A673 (cell line): ENCODE measurements around the gene APOOL. TPM values are rescaled to one million over a fixed set of nuclear protein-coding genes. Genes with fewer than 3 reads are reported as not detected.

Experiments
- BruUV-seq: library from RNA; stranded (reverse); fragments of 400-500 nt; replicated peaks from 2 replicates; lab custom pipeline; 2021; lab: Mats Ljungman, UMichigan
- CTCF ChIA-PET: fragments of 300-600 bp; sonication (Branson Sonifier 250); formaldehyde crosslinking; loops from one replicate; lab custom pipeline; 2022; ENCODE audit warnings: antibody characterized with exemption; lab: Charles Lee
- POLR2A ChIA-PET: fragments of 300-600 bp; sonication (Branson Sonifier 250); formaldehyde crosslinking; loops from one replicate; lab custom pipeline; 2022; ENCODE audit warnings: antibody characterized with exemption; ENCODE audit not compliant: low non-redundant PET; lab: Charles Lee
- DNase-seq: peaks from one replicate; pipeline ENCODE4 v3.0.0-alpha.2; 2015; ENCODE audit warnings: low spot score
- H3K27ac ChIP-seq: fragments of 200-600 bp; sonication (generic); 2 replicates; pipeline ENCODE4 v1.5.1; 2016; ENCODE audit warnings: mixed run types, low read depth, mild to moderate bottlenecking, mixed read lengths, antibody characterized with exemption, low read length; ENCODE audit not compliant: poor library complexity, severe bottlenecking
- H3K27me3 ChIP-seq: fragments of 200-600 bp; sonication (generic); replicated peaks from 2 replicates; pipeline ENCODE4 v1.6.1; 2017; ENCODE audit warnings: mixed run types, low read depth, mild to moderate bottlenecking, mixed read lengths, antibody characterized with exemption, low read length; ENCODE audit not compliant: insufficient read depth, poor library complexity
- H3K36me3 ChIP-seq: fragments of 200-600 bp; sonication (generic); 2 replicates; pipeline ENCODE4 v1.6.1; 2016; ENCODE audit warnings: mixed run types, mild to moderate bottlenecking, mixed read lengths, antibody characterized with exemption, low read length; ENCODE audit not compliant: insufficient read depth, poor library complexity, severe bottlenecking
- H3K4me1 ChIP-seq: fragments of 200-600 bp; sonication (generic); 2 replicates; pipeline ENCODE4 v1.6.1; 2017; ENCODE audit warnings: mixed run types, mild to moderate bottlenecking, mixed read lengths, antibody characterized with exemption, low read length; ENCODE audit not compliant: insufficient read depth, poor library complexity, severe bottlenecking
- H3K4me3 ChIP-seq: fragments of 200-600 bp; sonication (generic); 2 replicates; pipeline ENCODE4 v1.5.1; 2016; ENCODE audit warnings: low read depth, mixed run types, mild to moderate bottlenecking, mixed read lengths, low read length; ENCODE audit not compliant: poor library complexity, severe bottlenecking
- H3K9me3 ChIP-seq: fragments of 200-600 bp; sonication (generic); 2 replicates; pipeline ENCODE4 v1.6.1; 2016; ENCODE audit warnings: mixed run types, low read depth, mild to moderate bottlenecking, mixed read lengths, antibody characterized with exemption, low read length; ENCODE audit not compliant: poor library complexity, severe bottlenecking
- EZH2 ChIP-seq: fragments of 200-600 bp; sonication (generic); IDR thresholded peaks from 2 replicates; pipeline ENCODE4 v1.6.1; 2017; ENCODE audit warnings: borderline replicate concordance, low read depth, mild to moderate bottlenecking, mixed read lengths, antibody characterized with exemption, low read length; ENCODE audit not compliant: poor library complexity, severe bottlenecking
- intact Hi-C: fragments of 100-400 bp; cut with micrococcal nuclease; formaldehyde crosslinking; loops from one replicate; pipeline ENCODE4 v1.10.0; 2022; ENCODE audit not compliant: unreplicated experiment
- total RNA-seq: library from RNA; stranded (reverse); gene quantifications from 2 replicates; pipeline ENCODE4 v1.2.3, GENCODE V29; 2021
- TF ChIP-seq, protein P1 (sequence below): fragments of 300-800, 200-600 bp; sonication (generic); conservative IDR thresholded peaks from 2 replicates; pipeline ENCODE4 v1.5.1; 2017; ENCODE audit warnings: low read depth, mild to moderate bottlenecking, antibody characterized with exemption, low read length, moderate library complexity, mixed read lengths

APOOL gene
- total RNA-seq, 1 experiment from 2014 or later = 22.6 TPM

- H3K36me3 ChIP-seq = no peaks in the 10 kb centered on the region
- no peaks in the 10 kb centered on the region for H3K9me3 ChIP-seq
- TF ChIP-seq EZH2 = no peak
- TF ChIP-seq, protein P1, sequence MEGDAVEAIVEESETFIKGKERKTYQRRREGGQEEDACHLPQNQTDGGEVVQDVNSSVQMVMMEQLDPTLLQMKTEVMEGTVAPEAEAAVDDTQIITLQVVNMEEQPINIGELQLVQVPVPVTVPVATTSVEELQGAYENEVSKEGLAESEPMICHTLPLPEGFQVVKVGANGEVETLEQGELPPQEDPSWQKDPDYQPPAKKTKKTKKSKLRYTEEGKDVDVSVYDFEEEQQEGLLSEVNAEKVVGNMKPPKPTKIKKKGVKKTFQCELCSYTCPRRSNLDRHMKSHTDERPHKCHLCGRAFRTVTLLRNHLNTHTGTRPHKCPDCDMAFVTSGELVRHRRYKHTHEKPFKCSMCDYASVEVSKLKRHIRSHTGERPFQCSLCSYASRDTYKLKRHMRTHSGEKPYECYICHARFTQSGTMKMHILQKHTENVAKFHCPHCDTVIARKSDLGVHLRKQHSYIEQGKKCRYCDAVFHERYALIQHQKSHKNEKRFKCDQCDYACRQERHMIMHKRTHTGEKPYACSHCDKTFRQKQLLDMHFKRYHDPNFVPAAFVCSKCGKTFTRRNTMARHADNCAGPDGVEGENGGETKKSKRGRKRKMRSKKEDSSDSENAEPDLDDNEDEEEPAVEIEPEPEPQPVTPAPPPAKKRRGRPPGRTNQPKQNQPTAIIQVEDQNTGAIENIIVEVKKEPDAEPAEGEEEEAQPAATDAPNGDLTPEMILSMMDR = no peak
- ChIA-PET CTCF (no interaction called here), POLR2A (no interaction called here)
- H3K27ac ChIP-seq = no peak overlapping the region
- intact Hi-C loops = no loop called here
- no TSS peak for BruUV-seq
- H3K4me1 ChIP-seq = no peaks in the 10 kb centered on the region
- DNase-seq = no peak
- no peak overlapping the region for H3K4me3 ChIP-seq
- H3K27me3 ChIP-seq = no peaks in the 10 kb centered on the region
Measured at GRCh38 chrX:84993150-84993549, 10.5 kb upstream of the APOOL start.

DNA sequence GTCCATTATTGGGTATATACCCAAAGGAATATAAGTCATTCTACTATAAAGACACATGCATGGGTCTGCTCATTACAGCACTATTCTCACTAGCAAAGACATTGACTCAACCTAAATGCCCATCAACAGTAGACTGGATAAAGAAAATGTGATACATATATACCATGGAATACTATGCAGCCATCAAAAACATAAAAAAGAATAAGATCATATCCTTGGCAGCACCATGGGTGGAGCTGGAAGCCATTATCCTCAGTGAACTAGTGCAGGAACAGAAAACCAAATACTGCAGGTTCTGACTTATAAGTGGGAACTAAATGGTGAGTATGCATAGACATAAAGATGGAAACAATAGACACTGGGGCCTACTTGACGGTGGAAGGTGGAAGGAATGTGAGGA lies 2.3 kb upstream of the APOOL start:
- BruUV-seq = no TSS peak
- Histone ChIP-seq H3K9me3 (no peaks in the 10 kb centered on the region), H3K4me3 (no peak overlapping the region), H3K36me3 (no peaks in the 10 kb centered on the region), H3K27me3 (no peaks in the 10 kb centered on the region), H3K4me1 (no peaks in the 10 kb centered on the region), H3K27ac (no peak overlapping the region)
- DNase-seq = no peak
- TF ChIP-seq, protein P1 = no peak
- CTCF ChIA-PET = no interaction called here
- POLR2A ChIA-PET = no interaction called here
- intact Hi-C loops = no loop called here

- intact Hi-C loops = no loop called here
- peak overlapping the region; percentile 66 for H3K4me3 ChIP-seq
- no peaks in the 10 kb centered on the region for H3K27me3 ChIP-seq
- TF ChIP-seq, protein P1 = no peak
- no peak for TF ChIP-seq EZH2
- no peaks in the 10 kb centered on the region for H3K4me1 ChIP-seq
- H3K36me3 ChIP-seq = no peaks in the 10 kb centered on the region
- ChIA-PET POLR2A (no interaction called here), CTCF (no interaction called here)
- no peaks in the 10 kb centered on the region for H3K9me3 ChIP-seq
- peak overlapping the region; percentile 64 for H3K27ac ChIP-seq
- no TSS peak for BruUV-seq
- DNase-seq = peak; percentile 1
Measured at GRCh38 chrX:85004255-85004654, 578 bp downstream of the APOOL start.
